Stimulated activated CD4-positive, alpha-beta T cell treated with anti-CD3 and anti-CD28 coated beads, Interleukin-4, amount 100 ng/mL, for 4 hours (primary cell): ENCODE results near the gene CDK15.
"Not testable (repeated sequence)": the region's sequence is repeated elsewhere in the genome, so short reads cannot be mapped to it uniquely, and the experiment has no call there.

Experiments used
- DNase-seq, 2 experiments: peaks; one replicate each; pipeline ENCODE4 v3.0.0-alpha.2; 2020

Gene CDK15

GRCh38 chr2:201790989-201791388 lies 15.3 kb upstream of the CDK15 start:
- no peak for DNase-seq

- no peak for DNase-seq
Observed at GRCh38 chr2:201793631-201794030, 12.7 kb upstream of the CDK15 start.

GRCh38 chr2:201794294-201794693 lies 12.0 kb upstream of the CDK15 start:
- DNase-seq, result no peak

DNA sequence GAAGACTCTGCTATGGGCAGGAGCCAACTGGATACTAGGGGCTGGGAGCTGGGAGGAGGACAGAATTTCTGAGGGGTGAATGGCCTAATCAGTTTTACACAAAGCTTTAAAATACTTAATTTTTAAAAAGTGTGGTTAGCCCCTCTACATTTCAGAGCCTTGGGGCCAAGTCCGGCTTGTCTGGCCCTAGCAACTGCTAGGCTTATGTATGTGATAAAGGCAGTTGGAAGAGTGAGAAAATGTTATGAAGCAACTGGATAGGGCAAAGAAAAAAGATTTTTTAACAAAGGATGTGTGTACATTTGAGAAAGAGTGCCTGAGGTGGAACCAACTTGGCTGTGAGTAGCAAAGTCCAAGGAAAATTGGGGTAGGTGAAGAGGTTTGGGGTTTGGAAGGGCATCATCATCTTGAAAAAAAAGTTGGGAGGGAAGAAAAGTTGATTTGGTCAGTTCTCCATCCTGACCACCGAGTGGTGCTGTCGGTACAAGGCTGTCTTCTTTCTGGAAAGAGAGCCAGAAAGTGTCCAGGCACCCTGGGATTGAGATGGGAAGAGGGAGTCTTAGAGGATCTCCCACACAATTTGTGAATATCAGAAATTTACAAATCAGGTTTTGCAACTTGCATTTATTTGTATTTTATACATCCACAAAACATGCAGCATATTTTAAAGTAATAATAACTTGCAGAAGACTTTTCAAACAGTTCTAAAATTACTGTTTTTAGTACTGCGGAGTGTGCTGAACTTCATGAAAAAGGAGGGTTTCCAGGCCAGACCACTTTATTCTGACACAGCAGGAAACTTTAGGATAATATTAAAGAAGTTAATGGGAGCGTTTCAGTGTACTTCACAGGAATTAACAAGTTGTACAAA lies 10.5 kb upstream of the CDK15 start:
- no peak for DNase-seq

GRCh38 chr2:201796478-201796865 lies 9.9 kb upstream of the CDK15 start:
- DNase-seq, result no peak

GRCh38 chr2:201797175-201797840 lies 9.0 kb upstream of the CDK15 start:
- no peak for DNase-seq

GRCh38 chr2:201798252-201798913 lies 8.0 kb upstream of the CDK15 start:
- no peak for DNase-seq

DNA sequence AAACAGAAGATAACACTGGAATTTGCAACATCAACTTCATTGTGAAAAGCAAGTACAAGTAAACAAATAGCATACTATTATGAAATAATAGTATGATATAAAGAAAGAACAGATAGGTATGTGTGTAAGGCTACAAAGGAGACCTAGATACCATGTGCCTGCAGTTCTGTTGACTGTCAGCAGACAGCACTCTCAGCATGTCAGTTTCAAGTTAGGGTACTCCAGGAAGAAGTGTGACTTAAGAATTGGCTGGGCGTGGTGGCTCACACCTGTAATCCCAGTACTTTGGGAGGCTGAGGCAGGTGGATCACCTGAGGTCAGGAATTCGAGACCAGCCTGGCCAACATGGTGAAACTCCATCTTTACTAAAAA lies 7.4 kb upstream of the CDK15 start:
- not testable (repeated sequence) for DNase-seq

DNA sequence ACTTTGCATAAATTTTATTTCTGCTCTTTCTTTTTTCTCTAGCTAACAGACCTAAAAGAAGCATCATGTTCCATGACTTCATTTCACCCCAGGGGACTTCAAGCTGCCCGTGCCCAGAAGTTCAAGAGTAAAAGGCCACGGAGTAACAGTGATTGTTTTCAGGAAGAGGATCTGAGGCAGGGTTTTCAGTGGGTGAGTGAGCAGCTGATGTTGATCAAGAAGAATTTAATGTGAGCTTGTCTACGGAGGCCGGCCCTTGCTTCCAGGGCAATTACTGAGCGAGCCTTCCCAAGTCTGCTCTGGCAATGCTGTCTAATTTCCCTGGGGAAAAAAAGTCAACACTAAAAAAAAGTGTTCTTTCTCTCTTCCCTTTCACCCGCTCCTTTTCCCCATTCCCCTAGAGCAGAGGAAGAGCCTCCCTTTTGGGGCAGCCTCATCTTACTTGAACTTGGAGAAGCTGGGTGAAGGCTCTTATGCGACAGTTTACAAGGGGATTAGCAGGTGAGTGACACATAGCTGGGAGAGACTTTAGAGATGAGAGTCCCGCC lies 1.2 kb downstream of the CDK15 start:
- DNase-seq, result no peak

DNA sequence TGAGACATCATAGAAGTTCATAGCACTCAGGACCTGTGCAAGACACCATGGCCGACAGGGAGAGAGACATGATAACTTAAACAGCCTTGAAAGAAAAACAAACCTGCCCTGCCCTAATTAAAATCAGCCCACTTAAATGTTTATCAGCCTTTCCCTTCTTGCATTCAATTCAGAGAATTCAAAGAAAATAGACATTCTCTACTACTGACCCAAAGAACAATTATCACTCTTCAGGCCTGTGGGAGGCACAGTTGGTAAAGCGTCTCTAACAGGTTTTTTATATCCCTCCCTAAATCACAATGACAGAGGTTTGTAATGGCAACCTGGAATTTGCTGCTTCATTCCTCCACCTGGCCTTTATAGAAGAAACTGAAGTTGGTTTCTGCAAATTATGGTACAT lies 1.7 kb downstream of the CDK15 start:
- DNase-seq, result no peak

DNA sequence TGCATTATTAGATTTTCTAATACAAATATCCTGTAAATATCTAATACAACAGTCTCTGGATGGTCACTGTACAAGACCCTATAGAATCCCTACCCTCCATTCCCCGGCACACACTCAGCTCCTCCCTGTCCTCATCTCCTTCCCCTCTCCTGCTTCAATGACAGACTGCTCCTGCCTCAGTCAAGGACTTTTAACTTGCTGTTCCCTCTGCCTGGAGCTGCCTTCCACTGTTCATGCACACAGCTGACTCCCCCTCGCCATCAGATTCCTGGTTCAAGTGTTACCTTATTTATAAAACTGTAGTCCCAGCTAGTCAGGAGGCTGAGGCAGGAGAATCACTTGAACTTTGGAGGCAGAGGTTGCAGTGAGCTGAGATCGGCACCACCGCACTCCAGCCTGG lies 3.3 kb downstream of the CDK15 start:
- DNase-seq, result no peak

DNA sequence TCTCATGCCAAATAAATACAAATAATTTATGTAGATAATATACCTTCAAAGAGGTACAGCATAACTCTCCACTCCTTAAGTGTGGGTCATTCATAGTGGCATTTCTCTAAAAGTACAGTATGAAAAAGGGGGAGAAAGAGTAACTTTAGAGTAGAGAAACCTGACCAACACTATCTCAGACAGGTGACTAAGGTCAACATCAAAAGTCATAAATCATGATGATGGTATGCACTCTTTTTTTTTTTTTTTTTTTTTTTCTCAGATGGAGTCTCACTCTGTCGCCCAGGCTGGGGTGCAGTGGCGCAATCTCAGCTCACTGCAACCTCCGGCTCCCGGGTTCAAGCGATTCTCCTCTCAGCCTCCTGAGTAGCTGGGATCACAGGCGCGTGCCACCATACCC lies 4.3 kb downstream of the CDK15 start:
- not testable (repeated sequence) for DNase-seq

GRCh38 chr2:201813996-201814760 lies 7.8 kb downstream of the CDK15 start:
- no peak for DNase-seq

DNA sequence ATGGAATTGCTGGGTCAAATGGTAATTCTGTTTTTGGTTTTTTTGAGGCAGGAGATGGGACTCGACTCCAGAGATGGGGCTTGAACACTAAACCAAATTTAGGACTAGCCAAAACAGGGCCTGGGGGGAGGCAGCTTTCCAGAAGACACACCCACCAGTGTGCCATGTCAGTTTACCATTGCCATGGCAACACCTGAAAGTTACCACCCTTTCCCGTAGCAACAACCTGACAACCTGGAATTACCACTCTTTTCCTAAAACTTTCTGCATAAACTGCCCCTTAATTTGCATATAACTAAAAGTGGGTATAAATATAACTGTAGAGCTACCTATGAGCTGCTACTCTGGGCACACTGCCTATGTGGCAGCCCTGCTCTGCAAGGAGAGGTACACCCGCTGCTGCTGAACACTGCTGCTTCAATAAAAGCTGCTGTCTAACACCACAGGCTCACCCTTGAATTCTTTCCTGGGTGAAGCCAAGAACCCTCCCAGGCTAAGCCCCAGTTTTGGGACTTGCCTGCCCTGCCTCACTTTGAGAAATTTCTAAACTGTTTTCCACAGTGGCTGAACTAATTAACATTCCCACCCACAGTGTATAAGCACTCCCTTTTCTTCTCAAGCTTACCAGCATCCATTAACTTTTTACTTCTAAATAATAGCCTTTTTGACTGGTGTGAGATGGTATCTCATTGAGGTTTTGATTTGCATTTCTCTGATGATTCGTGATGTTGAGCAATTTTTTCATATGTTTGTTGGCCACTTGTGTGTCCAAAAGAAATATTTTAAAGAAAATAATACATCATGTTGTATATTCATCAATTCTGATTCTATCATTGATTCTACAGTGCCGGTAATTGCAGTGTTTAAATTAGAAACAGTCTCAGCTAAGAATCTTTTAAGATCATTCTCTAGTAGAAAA lies 10.6 kb downstream of the CDK15 start:
- DNase-seq, result no peak

- no peak for DNase-seq
Observed at GRCh38 chr2:201820383-201821007, 14.2 kb downstream of the CDK15 start.

DNA sequence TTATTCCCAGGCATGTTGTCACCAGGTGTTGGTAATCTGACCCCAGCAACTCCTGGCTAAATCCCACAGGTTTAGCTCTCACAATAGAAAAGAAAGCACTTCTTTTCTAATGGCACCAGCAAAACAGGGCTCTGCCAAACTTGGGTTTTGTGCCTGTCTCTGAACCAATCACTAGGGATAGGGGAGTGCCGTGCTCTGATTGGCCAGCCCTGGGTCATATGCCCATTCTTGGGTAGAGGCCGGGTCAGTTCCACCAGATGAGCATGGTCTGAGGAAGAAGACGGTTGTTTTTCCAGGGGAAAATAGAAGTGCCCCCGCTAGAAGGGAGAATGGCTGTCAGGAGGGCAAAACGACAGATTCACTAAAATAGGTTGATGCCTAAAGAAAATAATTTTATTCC lies 14.7 kb downstream of the CDK15 start:
- no peak for DNase-seq

DNA sequence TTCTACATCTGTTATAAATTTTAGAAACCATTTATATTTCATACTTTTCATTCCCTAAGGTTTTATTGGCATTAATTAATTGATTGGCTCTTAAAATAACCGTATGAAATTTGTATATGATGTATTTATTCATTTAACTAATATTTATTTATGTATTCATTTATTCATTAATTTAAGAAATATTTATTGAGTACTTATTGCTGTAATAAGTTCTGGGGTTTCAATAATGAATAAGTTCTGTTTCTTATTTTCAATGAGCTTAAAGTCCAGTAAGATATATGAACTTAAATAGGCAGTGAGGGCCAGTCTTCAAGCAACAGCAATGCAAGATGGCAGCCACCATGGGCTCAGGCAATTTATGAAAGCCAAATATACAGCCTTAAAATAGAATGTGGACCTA lies 17.9 kb downstream of the CDK15 start:
- DNase-seq, result no peak

DNA sequence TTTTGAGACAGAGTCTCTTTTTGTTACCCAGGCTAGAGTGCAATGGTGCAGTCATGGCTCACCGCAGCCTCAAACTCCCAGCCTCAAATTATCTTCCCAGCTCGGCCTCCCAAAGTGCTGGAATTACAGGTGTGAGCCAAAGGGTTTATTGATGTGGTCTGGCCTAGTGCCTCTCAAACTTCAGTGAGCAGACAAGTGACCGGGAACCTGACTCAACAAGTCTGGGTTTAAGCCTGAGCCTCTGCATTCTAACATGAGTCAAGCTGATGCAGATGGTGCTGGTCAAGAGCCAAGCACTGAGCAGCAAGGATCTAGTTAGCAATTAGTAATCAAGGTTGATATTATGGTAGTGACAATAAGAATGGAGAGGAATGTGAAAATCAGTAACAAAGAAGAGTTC lies 21.3 kb downstream of the CDK15 start:
- no peak for DNase-seq

DNA sequence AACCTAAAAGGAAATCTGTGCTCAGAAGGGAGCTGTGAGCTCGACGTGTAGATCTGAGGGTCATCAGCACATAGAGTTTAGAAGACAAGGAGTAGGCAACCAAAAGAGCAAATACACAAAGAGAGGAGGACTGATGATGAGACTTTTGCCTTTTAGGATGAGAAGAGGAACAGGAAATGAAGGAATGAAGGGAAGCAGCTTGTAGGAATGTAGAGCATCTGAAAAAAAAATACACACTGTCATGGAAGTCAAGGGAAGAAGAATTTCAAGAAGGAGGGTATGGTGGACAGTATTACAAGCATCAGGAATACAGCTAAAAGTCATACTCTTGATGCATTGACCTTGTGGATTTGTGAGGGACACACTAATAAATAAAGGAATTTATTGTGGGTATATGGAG lies 21.9 kb downstream of the CDK15 start:
- DNase-seq, result no peak

GRCh38 chr2:201830666-201831065 lies 24.3 kb downstream of the CDK15 start:
- no peak for DNase-seq

- no peak for DNase-seq
Observed at GRCh38 chr2:201831469-201831868, 25.1 kb downstream of the CDK15 start.
